Pancreas (tissue), 10 donors: ENCODE measurements around the gene RBBP8NL. TPM values are rescaled to one million over a fixed set of nuclear protein-coding genes. Genes with fewer than 3 reads are reported as not detected.

ENCODE experiments used
- ATAC-seq, 4 donors: fragments of 200-7000 bp; cut with Tn5 transposase; one replicate each; pipeline versions ENCODE4 v1.8.0 to v1.9.1; 2020; ENCODE audit warnings: mild to moderate bottlenecking in 4 of 4, moderate library complexity in 4 of 4
- DNase-seq, 6 donors: peaks; one replicate each; pipeline ENCODE4 v3.0.0-alpha.2; 2020
- FAIRE-seq: peaks from 2 replicates; lab custom pipeline; 2012; peaks lifted over from hg19 to GRCh38; lab: Jason Lieb, UNC
- H3K27ac ChIP-seq, 4 donors: fragments of 200-600 bp; sonication (generic); 1 replicate in 3 of 4; 2 replicates in 1 of 4; pipeline versions ENCODE4 v1.5.0 to v1.8.0; 2020
- H3K27me3 ChIP-seq, 4 donors: fragments of 200-600 bp; one replicate each; pipeline ENCODE4 v1.8.0; 2021
- H3K36me3 ChIP-seq, 3 donors: fragments of 200-600 bp; sonication (generic) in 1 of 3; one replicate each; pipeline versions ENCODE4 v1.5.0 to v1.8.0; 2020 to 2021
- H3K4me1 ChIP-seq, 3 donors: fragments of 200-600 bp; one replicate each; pipeline ENCODE4 v1.8.0; 2021
- H3K4me3 ChIP-seq, 4 donors: fragments of 200-600 bp; sonication (generic) in 2 of 4; one replicate each; pipeline versions ENCODE4 v1.5.0 to v1.8.0; 2020 to 2021
- H3K9me3 ChIP-seq, 4 donors: fragments of 200-600 bp; one replicate each; pipeline ENCODE4 v1.8.0; 2021
- CTCF ChIP-seq, 4 donors: fragments of 200-600 bp; sonication (generic) in 3 of 4; IDR thresholded peaks; one replicate each; pipeline versions ENCODE4 v1.5.0 to v1.8.0; 2021; ENCODE audit warnings: antibody characterized with exemption in 4 of 4
- WGBS, 2 donors: extraction: QIAGEN DNeasy Blood & Tissue Kit; methylation state at CpG; one replicate each; pipeline ENCODE4 v1.1.7; 2013; 5-methylcytosine and 5-hydroxymethylcytosine counted together
- intact Hi-C, 3 donors: fragments of 100-400 bp; cut with DNase I; formaldehyde crosslinking; loops; one replicate each; pipeline versions ENCODE4 v1.11.1 to v1.14.2; 2022
- polyA plus RNA-seq, 2 donors: library from polyadenylated mRNA; stranded (reverse); fragments of 200-250 nt; gene quantifications; one replicate each; pipeline ENCODE4 v1.2.3, GENCODE V29; 2013
- total RNA-seq, 6 donors: library from RNA; stranded (reverse); fragmentation: NEBNext Ultra II Directional in 4 of 6; extraction: Animal tissue kit (Norgen Biotek cat#: 25700) in 4 of 6; gene quantifications; one replicate each; pipeline versions ENCODE4 v1.2.1 to v1.2.4, GENCODE V29; 2021 to 2023
- donor health status: healthy with polysubstance abuse.
- donor health status: DM: no; HTN: no; CAD: no; lungs with moderate emphysema.
- donor health status: DM: no; HTN: no; CAD: no.
- donor health status: control.
- donor health status: control.
- donor health status: Bipolar disorder and iron deficiency.
- donor health status: DM: yes; HTN: yes; CAD: no.
- donor health status: DM: no; HTN: no; CAD: no.
- donor health status: DM: no; HTN: no; CAD: no.
- donor health status: DM: yes; HTN: yes; CAD: no.

Gene RBBP8NL
- total and polyA plus RNA-seq, 8 donors: 0.66 to 4.8 (median 1.3) TPM

DNA sequence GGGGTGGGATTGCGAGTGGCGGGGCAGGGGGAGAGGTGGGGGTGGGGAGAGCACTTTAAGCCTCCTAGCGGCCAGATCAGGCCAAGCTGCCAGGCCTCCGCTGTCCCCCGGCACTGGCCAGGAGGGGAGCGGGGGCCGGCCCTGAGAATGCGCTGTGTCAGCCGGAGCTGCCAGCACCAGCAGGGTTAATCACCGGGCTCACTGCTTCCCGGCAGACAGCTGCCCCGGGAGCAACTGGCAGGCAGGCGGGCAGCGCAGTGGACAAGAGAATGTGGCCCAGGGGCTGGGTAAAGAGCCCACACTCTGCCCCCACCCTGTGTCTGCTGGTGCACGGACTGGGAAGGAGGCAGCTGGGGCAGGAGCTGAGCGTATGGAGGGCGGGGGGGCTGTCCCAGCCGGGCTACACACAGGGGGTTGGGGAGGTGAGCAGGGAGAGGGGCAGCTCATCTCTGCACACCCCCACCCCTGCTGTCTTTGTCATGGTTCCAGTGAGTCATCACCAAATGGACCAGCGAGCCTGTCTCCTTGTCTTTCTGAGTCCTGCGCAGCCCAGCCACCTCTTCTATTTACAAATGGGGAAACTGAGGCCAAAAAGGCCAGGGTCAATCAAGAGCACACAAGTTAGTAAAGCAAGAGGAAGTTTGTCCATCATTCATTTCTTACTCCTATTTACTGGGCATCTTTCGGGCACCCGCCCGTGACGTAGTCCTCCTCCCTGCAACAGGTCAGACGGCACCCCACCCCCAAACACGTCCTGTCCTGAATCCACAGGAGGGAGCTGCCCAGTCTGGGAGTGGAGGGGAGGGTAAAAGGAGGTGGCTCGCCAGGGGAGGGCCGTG, 58.1 kb downstream of the RBBP8NL start:
- ATAC-seq (peak; percentile 16 to 45 (median 24)), FAIRE-seq (no peak), DNase-seq (peak in 1 of 6 donors; percentile 85)
- TF ChIP-seq CTCF (IDR thresholded peaks at IDR 0.05): peak; percentile 15 to 38 (median 32)
- no peaks in the 10 kb centered on the region for H3K36me3 ChIP-seq
- no peaks in the 10 kb centered on the region for H3K27me3 ChIP-seq
- intact Hi-C loops: no loop called here
- H3K4me3 ChIP-seq: peak overlapping the region in 1 of 4 donors; percentile 23
- H3K9me3 ChIP-seq: no peaks in the 10 kb centered on the region
- H3K4me1 ChIP-seq: peaks cover 21 to 29% (median 25%) of the 10 kb centered on the region in 3 donors
- no peak overlapping the region for H3K27ac ChIP-seq
- 26 to 30% methylated on average over 24 to 28 of the region's 28 CpGs for WGBS, 2 donors

- peak in 3 of 4 donors; percentile 4 to 19 (median 16) for ATAC-seq
- no peak for FAIRE-seq
These were observed 58.9 kb downstream of the RBBP8NL start for GRCh38 chr20:62368392-62368975.

DNA sequence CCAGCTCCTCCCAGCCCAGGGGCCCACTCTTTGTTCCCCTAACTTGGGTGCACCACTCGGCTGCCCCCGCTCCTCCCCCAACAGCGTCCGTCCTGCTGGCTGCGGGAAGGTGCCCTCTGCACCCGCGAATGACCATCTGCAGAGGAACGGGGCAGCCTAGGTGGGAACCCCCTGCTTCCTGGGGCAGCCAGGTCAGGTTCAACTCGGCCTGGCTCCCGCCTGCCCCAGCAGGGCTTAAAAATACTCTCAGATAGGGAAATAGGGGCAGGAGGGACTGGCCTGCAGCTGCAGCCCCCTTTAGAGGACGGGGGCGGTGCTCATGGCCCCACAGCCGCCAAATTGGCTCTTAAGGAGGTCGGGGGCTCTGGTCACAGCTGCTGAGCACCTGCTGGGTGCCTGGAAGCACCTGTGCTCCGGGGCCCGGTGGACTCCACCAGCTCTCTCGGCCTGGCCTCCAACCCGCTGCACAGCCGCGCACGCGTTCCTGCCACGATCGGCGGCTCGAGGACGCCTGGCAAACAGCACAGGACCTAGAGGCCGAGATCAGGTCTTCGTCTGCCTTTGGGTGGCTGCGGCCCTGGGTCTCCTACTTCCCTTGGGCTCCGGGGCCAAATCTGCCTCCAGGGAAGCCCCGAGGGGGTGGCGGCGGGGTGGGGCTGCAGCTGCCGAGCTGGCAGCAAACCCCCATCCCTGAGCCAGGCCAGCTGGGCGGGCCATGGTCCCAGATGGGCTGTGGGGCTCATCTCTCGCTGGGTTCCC, 59.5 kb downstream of the RBBP8NL start:
- 21 to 28% methylated on average over 36 to 37 of the region's 37 CpGs for WGBS, 2 donors
- H3K9me3 ChIP-seq: no peaks in the 10 kb centered on the region
- FAIRE-seq (no peak), ATAC-seq (peak; percentile 10 to 38 (median 25)), DNase-seq (peak in 3 of 6 donors; percentile 55 to 86 (median 69))
- intact Hi-C loops: no loop called here
- no peak for TF ChIP-seq CTCF (IDR thresholded peaks at IDR 0.05)
- no peaks in the 10 kb centered on the region for H3K36me3 ChIP-seq
- H3K27ac ChIP-seq: peak overlapping the region; percentile 23 to 42 (median 40)
- H3K27me3 ChIP-seq: no peaks in the 10 kb centered on the region
- H3K4me1 ChIP-seq: peaks cover 21 to 29% (median 25%) of the 10 kb centered on the region in 3 donors
- peak overlapping the region; percentile 63 to 94 (median 88) for H3K4me3 ChIP-seq

More at GRCh38 chr20:62368392-62368975, 58.9 kb downstream of the RBBP8NL start:
- Histone ChIP-seq H3K27ac (peak overlapping the region in 1 of 4 donors; percentile 38), H3K4me3 (peak overlapping the region in 1 of 4 donors; percentile 23), H3K4me1 (peaks cover 21 to 29% (median 25%) of the 10 kb centered on the region in 3 donors), H3K36me3 (no peaks in the 10 kb centered on the region), H3K27me3 (no peaks in the 10 kb centered on the region), H3K9me3 (no peaks in the 10 kb centered on the region)
- peak in 3 of 6 donors; percentile 66 to 86 (median 76) for DNase-seq
- TF ChIP-seq CTCF (IDR thresholded peaks at IDR 0.05): no peak
- WGBS, 2 donors: 22 to 24% methylated on average over 15 of the region's 15 CpGs
- intact Hi-C loops: no loop called here

DNA sequence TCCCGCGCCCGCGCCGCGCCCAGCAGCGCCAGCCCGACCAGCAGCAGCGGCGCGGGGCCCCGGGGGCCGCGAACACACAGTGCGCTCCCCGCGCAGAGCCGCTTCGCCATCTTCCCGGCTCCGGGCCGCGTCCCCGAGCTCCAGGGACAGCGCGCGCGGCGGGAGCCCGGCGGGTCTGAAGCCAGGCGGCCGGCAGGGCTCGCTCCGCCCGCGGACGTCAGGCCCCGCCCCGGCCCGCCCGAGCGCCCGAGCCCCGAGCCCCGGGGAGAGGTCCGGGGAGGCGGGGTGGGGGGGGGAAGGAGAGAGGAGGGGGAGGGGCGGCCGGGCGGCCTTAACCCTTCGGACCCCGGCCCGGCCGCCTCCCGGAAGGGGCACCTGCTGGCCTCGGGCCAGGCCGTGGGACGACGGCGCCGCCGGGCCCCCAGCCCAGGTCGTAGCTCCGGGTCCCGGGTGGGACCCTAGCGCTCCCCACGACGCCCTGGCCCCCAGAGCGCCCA, 60.2 kb downstream of the RBBP8NL start, which contains the start of gene LAMA5:
LAMA5 (minus strand) TSS at position 177 of the 497 bp plus-strand sequence; CDS start at position 110, 67 bp downstream.
- ATAC-seq (peak; percentile 50 to 78 (median 74)), FAIRE-seq (no peak), DNase-seq (peak in 5 of 6 donors; percentile 66 to 90 (median 84))
- Histone ChIP-seq H3K4me1 (peaks cover 21 to 29% (median 25%) of the 10 kb centered on the region in 3 donors), H3K4me3 (peak within 1 kb of the TSS; percentile 63 to 94 (median 88)), H3K36me3 (no peaks in the 10 kb centered on the region), H3K27ac (peak within 1 kb of the TSS; percentile 51 to 64 (median 63)), H3K9me3 (no peaks in the 10 kb centered on the region), H3K27me3 (no peaks in the 10 kb centered on the region)
- WGBS, 2 donors: 1 to 2% methylated on average over 11 to 67 of the region's 70 CpGs
- TF ChIP-seq CTCF (IDR thresholded peaks at IDR 0.05): no peak
- intact Hi-C loops: no loop called here
